ENCODE data around the gene RAVER2. TPM values are rescaled to one million over a fixed set of nuclear protein-coding genes. Genes with fewer than 3 reads are reported as not detected.

The RAVER2 gene
- total and polyA plus RNA-seq, 2 of the 13 experiments (the other 11 are each of a cell fraction or from before 2014, with no cell fraction given), result 11.4 to 15.4 TPM

DNA sequence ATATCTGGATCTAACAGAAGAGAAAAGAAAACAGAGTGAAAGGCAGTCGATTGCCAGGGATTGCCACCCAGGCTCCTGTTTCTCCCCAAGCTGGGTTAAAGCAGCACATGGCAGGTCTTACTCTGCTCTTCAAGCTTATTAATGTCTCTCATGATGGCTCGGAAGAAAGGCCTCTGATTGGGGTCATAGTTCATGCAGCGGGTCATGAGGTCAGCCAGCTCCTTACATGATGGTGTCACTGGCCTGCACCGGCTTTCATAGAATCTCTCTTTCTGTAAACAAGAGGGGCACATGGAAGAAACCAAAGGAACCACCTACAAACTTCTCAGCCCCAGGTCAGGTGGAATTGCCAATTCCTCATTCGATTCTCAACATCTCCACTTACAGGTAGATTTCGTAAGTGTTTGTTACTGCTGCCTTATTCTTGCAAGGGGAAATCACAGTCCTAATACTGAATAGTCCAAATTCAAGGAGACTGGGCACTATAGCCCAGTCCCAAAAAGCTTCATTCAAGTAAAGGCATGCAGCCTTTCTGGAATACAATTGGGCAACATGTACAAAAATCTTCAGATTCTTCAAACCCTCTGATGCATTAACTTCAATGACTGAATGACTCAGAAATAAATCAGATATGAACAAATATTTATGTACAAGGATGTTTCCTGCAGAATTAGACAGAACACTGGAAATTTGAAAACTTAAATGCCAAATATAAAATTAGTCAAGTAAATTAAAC lies 96.6 kb downstream of the RAVER2 start:
- no peak for ATAC-seq
- ChIA-PET CTCF (ENCODE audit: low intra/inter-chr PET ratio, low total read pairs) (no interaction called here), POLR2A (no interaction called here)
- Histone ChIP-seq H4K20me1 (ENCODE audit: insufficient read depth, low read length) (no peaks in the 10 kb centered on the region), H3K9ac (ENCODE audit: insufficient read depth, low read depth, low read length) (no peak overlapping the region), H3K36me3 (replicated peaks in 1 of 2; ENCODE audit: control insufficient read depth in 1 of 2, insufficient read depth in 2 of 2, low read length in 2 of 2) (peaks cover 23 to 51% of the 10 kb centered on the region in 2 experiments), H3K27me3 (ENCODE audit: control insufficient read depth in 1 of 2, insufficient read depth in 2 of 2, low read length in 2 of 2) (no peaks in the 10 kb centered on the region), H3K79me2 (ENCODE audit: insufficient read depth, low read length) (no peaks in the 10 kb centered on the region), H3K4me2 (ENCODE audit: low read depth, low read length) (no peak overlapping the region), H3K4me1 (ENCODE audit: insufficient read depth, low read length) (no peaks in the 10 kb centered on the region), H3K4me3 (replicated peaks in 1 of 3; ENCODE audit: insufficient read depth in 1 of 3, low read depth in 2 of 3, low read length in 3 of 3) (no peak overlapping the region), H2AFZ (ENCODE audit: low read length) (no peak overlapping the region), H3K9me3 (ENCODE audit: low read length) (no peaks in the 10 kb centered on the region), H3K27ac (ENCODE audit: extremely low read length, insufficient read depth, low read length) (no peak overlapping the region)
- intact Hi-C loops (cut with micrococcal nuclease; ENCODE audit: unreplicated experiment) (no loop called here), in situ Hi-C loops (cut with HindIII; ENCODE audit: extremely low pct_ligation_motif_present, low pct_unique_long_range_greater_than_20kb) (no loop called here)
- BruUV-seq (replicated peaks), result no TSS peak
- WGBS (ENCODE audit: low lambda C conversion rate), result 77% methylated on average over 6 of the region's 6 CpGs
- no peak for DNase-seq (ENCODE audit: low spot score)
- FAIRE-seq, result no peak
- TF ChIP-seq RFX1 (IDR thresholded peaks at IDR 0.05), result no peak
- no peak for TF ChIP-seq SNAI1 (CRISPR knock-in tag; IDR thresholded peaks at IDR 0.05; ENCODE audit: borderline replicate concordance)
- no peak for TF ChIP-seq TAF1 (CRISPR knock-in tag; IDR thresholded peaks at IDR 0.05)
- TF ChIP-seq TP53 (CRISPR knock-in tag; conservative IDR thresholded peaks at IDR 0.05), result no peak
- no peak for TF ChIP-seq SIX1 (CRISPR knock-in tag; IDR thresholded peaks at IDR 0.05; ENCODE audit: borderline replicate concordance)
- TF ChIP-seq PHF20 (CRISPR knock-in tag; IDR thresholded peaks at IDR 0.05), result no peak
- TF ChIP-seq, protein P1, sequence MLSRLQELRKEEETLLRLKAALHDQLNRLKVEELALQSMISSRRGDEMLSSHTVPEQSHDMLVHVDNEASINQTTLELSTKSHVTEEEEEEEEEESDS (CRISPR knock-in tag; IDR thresholded peaks at IDR 0.05; ENCODE audit: borderline replicate concordance), result no peak
- no peak for TF ChIP-seq ZNF230 (CRISPR knock-in tag; IDR thresholded peaks at IDR 0.05)
- TF ChIP-seq, protein P2, sequence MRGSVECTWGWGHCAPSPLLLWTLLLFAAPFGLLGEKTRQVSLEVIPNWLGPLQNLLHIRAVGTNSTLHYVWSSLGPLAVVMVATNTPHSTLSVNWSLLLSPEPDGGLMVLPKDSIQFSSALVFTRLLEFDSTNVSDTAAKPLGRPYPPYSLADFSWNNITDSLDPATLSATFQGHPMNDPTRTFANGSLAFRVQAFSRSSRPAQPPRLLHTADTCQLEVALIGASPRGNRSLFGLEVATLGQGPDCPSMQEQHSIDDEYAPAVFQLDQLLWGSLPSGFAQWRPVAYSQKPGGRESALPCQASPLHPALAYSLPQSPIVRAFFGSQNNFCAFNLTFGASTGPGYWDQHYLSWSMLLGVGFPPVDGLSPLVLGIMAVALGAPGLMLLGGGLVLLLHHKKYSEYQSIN (CRISPR knock-in tag; IDR thresholded peaks at IDR 0.05; ENCODE audit: borderline replicate concordance), result no peak
- TF ChIP-seq HNF4A (CRISPR knock-in tag; IDR thresholded peaks at IDR 0.05), result no peak
- no peak for TF ChIP-seq SALL2 (CRISPR knock-in tag; IDR thresholded peaks at IDR 0.05)
- TF ChIP-seq, protein P3, sequence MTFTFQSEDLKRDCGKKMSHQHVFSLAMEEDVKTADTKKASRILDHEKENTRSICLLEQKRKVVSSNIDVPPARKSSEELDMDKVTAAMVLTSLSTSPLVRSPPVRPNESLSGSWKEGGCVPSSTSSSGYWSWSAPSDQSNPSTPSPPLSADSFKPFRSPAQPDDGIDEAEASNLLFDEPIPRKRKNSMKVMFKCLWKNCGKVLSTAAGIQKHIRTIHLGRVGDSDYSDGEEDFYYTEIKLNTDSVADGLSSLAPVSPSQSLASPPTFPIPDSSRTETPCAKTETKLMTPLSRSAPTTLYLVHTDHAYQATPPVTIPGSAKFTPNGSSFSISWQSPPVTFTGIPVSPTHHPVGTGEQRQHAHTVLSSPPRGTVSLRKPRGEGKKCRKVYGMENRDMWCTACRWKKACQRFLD (CRISPR knock-in tag; IDR thresholded peaks at IDR 0.05; ENCODE audit: borderline replicate concordance), result no peak
- no peak for TF ChIP-seq CEBPG (CRISPR knock-in tag; IDR thresholded peaks at IDR 0.05)
- TF ChIP-seq TAF15 (IDR thresholded peaks at IDR 0.05; ENCODE audit: low read depth, low read length, poor library complexity, severe bottlenecking), result no peak
- TF ChIP-seq TOPORS (CRISPR knock-in tag; IDR thresholded peaks at IDR 0.05), result no peak
- no peak for TF ChIP-seq ELF3 (CRISPR knock-in tag; IDR thresholded peaks at IDR 0.05)
- no peak for TF ChIP-seq HOXA3 (CRISPR knock-in tag; IDR thresholded peaks at IDR 0.05)
- TF ChIP-seq THYN1 (CRISPR knock-in tag; IDR thresholded peaks at IDR 0.05; ENCODE audit: borderline replicate concordance, low read depth), result no peak
